ENCODE results near the gene AMZ2. TPM values are rescaled to one million over a fixed set of nuclear protein-coding genes. Genes with fewer than 3 reads are reported as not detected.
"Not testable (repeated sequence)": the region's sequence is repeated elsewhere in the genome, so short reads cannot be mapped to it uniquely, and the experiment has no call there.

AMZ2 gene
- total RNA-seq, 1 donor = 80.3 TPM

GRCh38 chr17:68229619-68230018 lies 18.2 kb upstream of the AMZ2 start:
- H3K4me3 ChIP-seq (ENCODE audit: insufficient read depth, low read length) = no peak overlapping the region
- H3K4me2 ChIP-seq (ENCODE audit: insufficient read depth, low read length) = no peak overlapping the region
- no peaks in the 10 kb centered on the region for H3K4me1 ChIP-seq (ENCODE audit: insufficient read depth, low read length)
- no peaks in the 10 kb centered on the region for H3K9me3 ChIP-seq (ENCODE audit: low read depth, low read length)
- no peak overlapping the region for H3K27ac ChIP-seq (ENCODE audit: low read depth, low read length)
- no peaks in the 10 kb centered on the region for H3K27me3 ChIP-seq (ENCODE audit: insufficient read depth, low read length)
- H3K36me3 ChIP-seq (ENCODE audit: insufficient read depth, low read length) = no peaks in the 10 kb centered on the region
- no peak for TF ChIP-seq CTCF (IDR thresholded peaks at IDR 0.05; ENCODE audit: extremely low read depth, low read depth, low read length)
- no peak for DNase-seq (ENCODE audit: insufficient read length, low spot score, missing footprints)
- no peak overlapping the region for H2AFZ ChIP-seq (ENCODE audit: low read length)
- H4K20me1 ChIP-seq (ENCODE audit: insufficient read depth, low read length) = no peaks in the 10 kb centered on the region
- H3K79me2 ChIP-seq (ENCODE audit: insufficient read depth, low read length) = no peaks in the 10 kb centered on the region

- not testable (repeated sequence) for H3K9me3 ChIP-seq (ENCODE audit: low read depth, low read length); H3K36me3 ChIP-seq (ENCODE audit: insufficient read depth, low read length); H3K4me2 ChIP-seq (ENCODE audit: insufficient read depth, low read length); H3K79me2 ChIP-seq (ENCODE audit: insufficient read depth, low read length); H2AFZ ChIP-seq (ENCODE audit: low read length); DNase-seq (ENCODE audit: insufficient read length, low spot score, missing footprints); H3K4me1 ChIP-seq (ENCODE audit: insufficient read depth, low read length); H4K20me1 ChIP-seq (ENCODE audit: insufficient read depth, low read length); H3K27me3 ChIP-seq (ENCODE audit: insufficient read depth, low read length); H3K27ac ChIP-seq (ENCODE audit: low read depth, low read length); H3K4me3 ChIP-seq (ENCODE audit: insufficient read depth, low read length)
These were observed 16.7 kb upstream of the AMZ2 start for GRCh38 chr17:68231131-68231530.

GRCh38 chr17:68231541-68231940 lies 16.3 kb upstream of the AMZ2 start:
- Histone ChIP-seq H4K20me1 (ENCODE audit: insufficient read depth, low read length) (no peaks in the 10 kb centered on the region), H3K4me1 (ENCODE audit: insufficient read depth, low read length) (peaks cover 8% of the 10 kb centered on the region), H3K36me3 (ENCODE audit: insufficient read depth, low read length) (no peaks in the 10 kb centered on the region), H2AFZ (ENCODE audit: low read length) (no peak overlapping the region), H3K4me2 (ENCODE audit: insufficient read depth, low read length) (no peak overlapping the region), H3K27me3 (ENCODE audit: insufficient read depth, low read length) (no peaks in the 10 kb centered on the region), H3K4me3 (ENCODE audit: insufficient read depth, low read length) (no peak overlapping the region), H3K79me2 (ENCODE audit: insufficient read depth, low read length) (no peaks in the 10 kb centered on the region), H3K27ac (ENCODE audit: low read depth, low read length) (no peak overlapping the region), H3K9me3 (ENCODE audit: low read depth, low read length) (no peaks in the 10 kb centered on the region)
- DNase-seq (ENCODE audit: insufficient read length, low spot score, missing footprints) = no peak
- no peak for TF ChIP-seq CTCF (IDR thresholded peaks at IDR 0.05; ENCODE audit: extremely low read depth, low read depth, low read length)

- not testable (repeated sequence) for H3K4me1 ChIP-seq (ENCODE audit: insufficient read depth, low read length); H3K9me3 ChIP-seq (ENCODE audit: low read depth, low read length); H4K20me1 ChIP-seq (ENCODE audit: insufficient read depth, low read length); H2AFZ ChIP-seq (ENCODE audit: low read length); H3K27ac ChIP-seq (ENCODE audit: low read depth, low read length); H3K36me3 ChIP-seq (ENCODE audit: insufficient read depth, low read length); H3K27me3 ChIP-seq (ENCODE audit: insufficient read depth, low read length); H3K79me2 ChIP-seq (ENCODE audit: insufficient read depth, low read length); DNase-seq (ENCODE audit: insufficient read length, low spot score, missing footprints); H3K4me3 ChIP-seq (ENCODE audit: insufficient read depth, low read length); H3K4me2 ChIP-seq (ENCODE audit: insufficient read depth, low read length)
These were observed 15.1 kb upstream of the AMZ2 start for GRCh38 chr17:68232741-68233140.

GRCh38 chr17:68234726-68235335 lies 13.0 kb upstream of the AMZ2 start:
- H3K79me2 ChIP-seq (ENCODE audit: insufficient read depth, low read length); H3K4me3 ChIP-seq (ENCODE audit: insufficient read depth, low read length); H3K27me3 ChIP-seq (ENCODE audit: insufficient read depth, low read length); H3K4me1 ChIP-seq (ENCODE audit: insufficient read depth, low read length); H3K9me3 ChIP-seq (ENCODE audit: low read depth, low read length); H4K20me1 ChIP-seq (ENCODE audit: insufficient read depth, low read length); H3K36me3 ChIP-seq (ENCODE audit: insufficient read depth, low read length): not testable (repeated sequence)
- H3K4me2 ChIP-seq (ENCODE audit: insufficient read depth, low read length) = peak overlapping the region; percentile 36
- H3K27ac ChIP-seq (ENCODE audit: low read depth, low read length) = peak overlapping the region; percentile 73
- peak overlapping the region; percentile 65 for H2AFZ ChIP-seq (ENCODE audit: low read length)
- DNase-seq (ENCODE audit: insufficient read length, low spot score, missing footprints) = peak; percentile 92

- peak overlapping the region; percentile 36 for H3K4me2 ChIP-seq (ENCODE audit: insufficient read depth, low read length)
- not testable (repeated sequence) for H3K4me3 ChIP-seq (ENCODE audit: insufficient read depth, low read length); H3K79me2 ChIP-seq (ENCODE audit: insufficient read depth, low read length); H3K27me3 ChIP-seq (ENCODE audit: insufficient read depth, low read length); H3K36me3 ChIP-seq (ENCODE audit: insufficient read depth, low read length); H3K4me1 ChIP-seq (ENCODE audit: insufficient read depth, low read length); H3K9me3 ChIP-seq (ENCODE audit: low read depth, low read length); DNase-seq (ENCODE audit: insufficient read length, low spot score, missing footprints); H4K20me1 ChIP-seq (ENCODE audit: insufficient read depth, low read length)
- peak overlapping the region; percentile 82 for H2AFZ ChIP-seq (ENCODE audit: low read length)
- H3K27ac ChIP-seq (ENCODE audit: low read depth, low read length) = peak overlapping the region; percentile 73
These were observed 12.5 kb upstream of the AMZ2 start for GRCh38 chr17:68235336-68235791.

GRCh38 chr17:68237369-68238163 lies 10.3 kb upstream of the AMZ2 start:
- not testable (repeated sequence) for H3K9me3 ChIP-seq (ENCODE audit: low read depth, low read length); H3K27me3 ChIP-seq (ENCODE audit: insufficient read depth, low read length); H3K4me2 ChIP-seq (ENCODE audit: insufficient read depth, low read length); H3K79me2 ChIP-seq (ENCODE audit: insufficient read depth, low read length); H2AFZ ChIP-seq (ENCODE audit: low read length); H4K20me1 ChIP-seq (ENCODE audit: insufficient read depth, low read length); H3K36me3 ChIP-seq (ENCODE audit: insufficient read depth, low read length); H3K4me1 ChIP-seq (ENCODE audit: insufficient read depth, low read length); H3K27ac ChIP-seq (ENCODE audit: low read depth, low read length); H3K4me3 ChIP-seq (ENCODE audit: insufficient read depth, low read length); DNase-seq (ENCODE audit: insufficient read length, low spot score, missing footprints)

Data from osteoblast (primary cell).